ENCODE measurements around the gene ARID5B. TPM values are rescaled to one million over a fixed set of nuclear protein-coding genes. Genes with fewer than 3 reads are reported as not detected.

The ARID5B gene
- total and polyA plus RNA-seq, 2 donors (not counting 3 experiments of a cell fraction or from before 2014, with no cell fraction given) = 5.6 to 8.9 TPM

- Histone ChIP-seq H3K9ac (replicated peaks; ENCODE audit: extremely low read depth, insufficient read depth, low read length) (no peak overlapping the region), H3K4me1 (ENCODE audit: control insufficient read depth, extremely low read depth, insufficient read depth, low read length) (no peaks in the 10 kb centered on the region), H3K4me3 (replicated peaks in 1 of 3; ENCODE audit: insufficient read depth in 1 of 3, low read depth in 1 of 3, low read length in 3 of 3) (no peak overlapping the region), H3K36me3 (ENCODE audit: control insufficient read depth in 2 of 2, extremely low read depth in 1 of 2, insufficient read depth in 2 of 2, low read length in 2 of 2) (no peaks in the 10 kb centered on the region), H3K27me3 (ENCODE audit: control insufficient read depth in 2 of 2, insufficient read depth in 2 of 2, low read length in 2 of 2) (no peaks in the 10 kb centered on the region), H3K9me3 (replicated peaks; ENCODE audit: control insufficient read depth, insufficient read depth, low read length) (no peaks in the 10 kb centered on the region), H4K20me1 (replicated peaks; ENCODE audit: control insufficient read depth, extremely low read depth, insufficient read depth, low read length) (no peaks in the 10 kb centered on the region), H3K4me2 (ENCODE audit: insufficient read depth, low read length) (no peak overlapping the region), H2AFZ (ENCODE audit: low read depth, low read length) (no peak overlapping the region), H3K9me1 (replicated peaks; ENCODE audit: control insufficient read depth, extremely low read depth, insufficient read depth, low read length) (no peaks in the 10 kb centered on the region), H3K27ac (ENCODE audit: insufficient read depth, low read depth, low read length) (no peak overlapping the region), H3K79me2 (ENCODE audit: control insufficient read depth, insufficient read depth, low read length) (no peaks in the 10 kb centered on the region)
- intact Hi-C loops (cut with micrococcal nuclease) = no loop called here
- FAIRE-seq (no peak), DNase-seq (ENCODE audit: low read depth, low spot score) (no peak)
- CTCF ChIA-PET = no interaction called here
- no TSS peak for BruUV-seq (replicated peaks)
- dilution Hi-C loops (cut with MboI; ENCODE audit: extremely low pct_ligation_motif_present, low sequenced_read_pairs) = no loop called here
- POLR2A ChIA-PET = no interaction called here
- no peak for TF ChIP-seq FOS (IDR thresholded peaks at IDR 0.05; ENCODE audit: borderline replicate concordance, insufficient read depth, low read length)
- TF ChIP-seq, protein P1, sequence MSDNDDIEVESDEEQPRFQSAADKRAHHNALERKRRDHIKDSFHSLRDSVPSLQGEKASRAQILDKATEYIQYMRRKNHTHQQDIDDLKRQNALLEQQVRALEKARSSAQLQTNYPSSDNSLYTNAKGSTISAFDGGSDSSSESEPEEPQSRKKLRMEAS (IDR thresholded peaks at IDR 0.05; ENCODE audit: insufficient read depth, insufficient read length) = no peak
- no peak for TF ChIP-seq POLR2AphosphoS5 (IDR thresholded peaks at IDR 0.05; ENCODE audit: insufficient read depth, low read depth, low read length)
- TF ChIP-seq GATA2 (IDR thresholded peaks at IDR 0.05; ENCODE audit: insufficient read depth, insufficient read length, low read depth, low read length) = no peak
- TF ChIP-seq MYC (IDR thresholded peaks at IDR 0.05; ENCODE audit: low read depth, low read length) = no peak
- TF ChIP-seq, protein P2, sequence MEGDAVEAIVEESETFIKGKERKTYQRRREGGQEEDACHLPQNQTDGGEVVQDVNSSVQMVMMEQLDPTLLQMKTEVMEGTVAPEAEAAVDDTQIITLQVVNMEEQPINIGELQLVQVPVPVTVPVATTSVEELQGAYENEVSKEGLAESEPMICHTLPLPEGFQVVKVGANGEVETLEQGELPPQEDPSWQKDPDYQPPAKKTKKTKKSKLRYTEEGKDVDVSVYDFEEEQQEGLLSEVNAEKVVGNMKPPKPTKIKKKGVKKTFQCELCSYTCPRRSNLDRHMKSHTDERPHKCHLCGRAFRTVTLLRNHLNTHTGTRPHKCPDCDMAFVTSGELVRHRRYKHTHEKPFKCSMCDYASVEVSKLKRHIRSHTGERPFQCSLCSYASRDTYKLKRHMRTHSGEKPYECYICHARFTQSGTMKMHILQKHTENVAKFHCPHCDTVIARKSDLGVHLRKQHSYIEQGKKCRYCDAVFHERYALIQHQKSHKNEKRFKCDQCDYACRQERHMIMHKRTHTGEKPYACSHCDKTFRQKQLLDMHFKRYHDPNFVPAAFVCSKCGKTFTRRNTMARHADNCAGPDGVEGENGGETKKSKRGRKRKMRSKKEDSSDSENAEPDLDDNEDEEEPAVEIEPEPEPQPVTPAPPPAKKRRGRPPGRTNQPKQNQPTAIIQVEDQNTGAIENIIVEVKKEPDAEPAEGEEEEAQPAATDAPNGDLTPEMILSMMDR (IDR thresholded peaks at IDR 0.05; ENCODE audit: extremely low read depth in 1 of 2, insufficient read depth in 1 of 2, low read depth in 1 of 2, low read length in 2 of 2) = no peak
- TF ChIP-seq JUN (IDR thresholded peaks at IDR 0.05; ENCODE audit: borderline replicate concordance, insufficient read depth, insufficient read length, low read depth) = no peak
- TF ChIP-seq EZH2 (IDR thresholded peaks at IDR 0.05; ENCODE audit: borderline replicate concordance, low read depth, low read length, severe bottlenecking) = no peak
- no peak for TF ChIP-seq POLR2A (IDR thresholded peaks at IDR 0.05; ENCODE audit: low read depth, low read length)
These were observed 9.9 kb downstream of the ARID5B start for GRCh38 chr10:61911425-61911824.

Measured in endothelial cell of umbilical vein (primary cell).